UCSD-AML1 (cell line): ENCODE measurements around the gene TMIGD3.
A peak's percentile ranks its signal among the peaks of the same experiment; 100 is the strongest.

ENCODE experiments used
- DNase-seq: peaks from one replicate; lab custom pipeline; 2025; ENCODE audit not compliant: unreplicated experiment; lab: John Stamatoyannopoulos, UW

The TMIGD3 gene

DNA sequence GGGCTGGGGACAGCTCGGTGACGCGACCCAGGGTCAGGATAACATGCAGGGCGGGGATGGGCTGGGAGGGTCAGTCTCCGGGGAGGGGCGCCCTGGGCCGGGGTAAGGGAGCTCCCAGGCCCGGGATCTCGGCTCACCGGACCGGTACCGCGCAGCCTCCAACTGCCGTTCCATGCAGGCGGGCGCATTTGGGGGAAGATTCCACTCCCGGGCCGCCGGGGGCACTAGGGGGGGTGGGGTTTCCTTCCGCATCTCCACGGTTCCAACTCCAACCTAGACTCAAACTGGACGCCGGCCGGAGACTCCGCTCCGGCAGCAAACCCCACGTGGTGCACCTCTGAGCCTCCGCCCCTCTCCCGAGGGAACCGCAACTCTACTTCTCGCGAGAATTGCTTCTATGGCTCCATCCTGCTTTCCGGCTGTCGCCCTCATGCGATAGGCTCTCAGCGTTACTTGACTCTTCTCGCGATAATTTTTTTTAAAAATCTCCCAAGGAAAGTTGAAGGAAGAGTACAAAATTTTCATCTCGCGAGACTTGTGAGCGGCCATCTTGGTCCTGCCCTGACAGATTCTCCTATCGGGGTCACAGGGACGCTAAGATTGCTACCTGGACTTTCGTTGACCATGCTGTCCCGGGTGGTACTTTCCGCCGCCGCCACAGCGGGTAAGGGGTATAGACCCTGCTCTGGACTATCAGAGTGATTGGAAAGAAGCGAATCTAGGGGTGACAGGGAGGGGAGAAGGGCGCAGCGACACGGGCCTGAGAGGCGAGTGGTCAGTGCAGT lies 54.3 kb downstream of the TMIGD3 start, which contains the start of the genes ATP5PB and WDR77:
ATP5PB (plus strand) TSS at position 547 of the 785 bp plus-strand sequence; CDS start at position 625, 78 bp downstream.
WDR77 (minus strand) TSS at position 339 of the 785 bp plus-strand sequence; CDS start at position 252, 87 bp downstream.
- peak; percentile 91 for DNase-seq

- no peak for DNase-seq
Observed at GRCh38 chr1:111448482-111448917, 54.9 kb downstream of the TMIGD3 start.

GRCh38 chr1:111446967-111447892 lies 56.2 kb downstream of the TMIGD3 start:
- DNase-seq: no peak

GRCh38 chr1:111446546-111446945 lies 56.9 kb downstream of the TMIGD3 start:
- no peak for DNase-seq

DNA sequence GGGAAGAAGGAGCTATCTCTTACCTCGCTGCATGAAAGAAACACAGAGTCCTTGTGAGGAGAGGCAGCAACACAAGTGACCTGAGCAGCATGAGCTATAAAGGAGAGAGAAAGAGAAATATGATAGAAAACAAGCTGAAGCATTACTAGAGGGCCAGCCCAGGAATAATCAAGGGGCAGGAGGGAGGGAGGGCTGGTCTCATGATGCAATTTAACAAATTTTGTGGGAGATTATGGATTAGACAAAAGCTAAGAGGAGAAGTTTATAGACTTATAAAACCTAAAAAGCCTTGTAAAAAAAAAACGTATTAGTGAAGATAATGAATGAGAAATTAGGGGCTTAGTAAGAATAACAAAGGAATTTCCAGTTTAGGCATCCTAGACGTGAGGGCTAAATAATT lies 59.4 kb downstream of the TMIGD3 start:
- no peak for DNase-seq

GRCh38 chr1:111442457-111442856 lies 61.0 kb downstream of the TMIGD3 start:
- DNase-seq: no peak

DNA sequence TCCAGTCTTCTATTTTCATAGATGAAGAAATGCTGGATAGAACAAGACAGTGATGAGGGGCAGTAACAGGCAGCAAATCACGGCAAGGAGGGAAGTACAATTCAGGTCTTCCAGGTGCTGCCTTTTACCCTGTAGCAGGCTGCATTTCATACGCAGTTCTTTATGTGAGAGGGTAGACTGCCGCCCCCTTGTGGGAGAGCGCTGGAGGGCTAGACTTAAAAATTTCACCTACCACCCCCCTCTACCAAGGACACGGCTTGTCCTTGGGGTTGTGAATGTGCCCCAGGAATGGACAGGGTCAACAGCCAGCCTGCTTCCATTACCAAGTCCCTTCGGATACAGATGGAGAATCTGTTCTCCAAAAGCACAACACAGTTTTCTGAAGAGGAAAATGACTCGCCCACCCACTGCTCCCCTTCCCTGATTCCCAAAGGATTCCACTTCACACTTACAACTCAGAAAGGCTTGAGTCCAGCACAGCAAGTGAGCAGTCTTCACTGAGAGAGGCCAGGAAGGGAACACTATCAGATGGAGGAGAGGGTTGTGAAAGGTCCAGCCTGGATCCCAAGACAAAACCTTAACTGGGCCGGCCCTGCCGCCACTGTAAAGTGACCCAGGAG lies 61.8 kb downstream of the TMIGD3 start:
- peak; percentile 28 for DNase-seq

GRCh38 chr1:111439461-111440351 lies 63.7 kb downstream of the TMIGD3 start:
- DNase-seq: no peak

GRCh38 chr1:111436726-111437125 lies 66.7 kb downstream of the TMIGD3 start:
- DNase-seq: no peak
